Raji (cell line): ENCODE measurements around the gene EDRF1.

ENCODE experiments used
- POLR2A ChIP-seq: IDR thresholded peaks from 2 replicates; pipeline ENCODE4 v1.6.1; 2011; ENCODE audit warnings: low read depth, low read length, control low read depth; ENCODE audit not compliant: insufficient read depth

The EDRF1 gene, protein sequence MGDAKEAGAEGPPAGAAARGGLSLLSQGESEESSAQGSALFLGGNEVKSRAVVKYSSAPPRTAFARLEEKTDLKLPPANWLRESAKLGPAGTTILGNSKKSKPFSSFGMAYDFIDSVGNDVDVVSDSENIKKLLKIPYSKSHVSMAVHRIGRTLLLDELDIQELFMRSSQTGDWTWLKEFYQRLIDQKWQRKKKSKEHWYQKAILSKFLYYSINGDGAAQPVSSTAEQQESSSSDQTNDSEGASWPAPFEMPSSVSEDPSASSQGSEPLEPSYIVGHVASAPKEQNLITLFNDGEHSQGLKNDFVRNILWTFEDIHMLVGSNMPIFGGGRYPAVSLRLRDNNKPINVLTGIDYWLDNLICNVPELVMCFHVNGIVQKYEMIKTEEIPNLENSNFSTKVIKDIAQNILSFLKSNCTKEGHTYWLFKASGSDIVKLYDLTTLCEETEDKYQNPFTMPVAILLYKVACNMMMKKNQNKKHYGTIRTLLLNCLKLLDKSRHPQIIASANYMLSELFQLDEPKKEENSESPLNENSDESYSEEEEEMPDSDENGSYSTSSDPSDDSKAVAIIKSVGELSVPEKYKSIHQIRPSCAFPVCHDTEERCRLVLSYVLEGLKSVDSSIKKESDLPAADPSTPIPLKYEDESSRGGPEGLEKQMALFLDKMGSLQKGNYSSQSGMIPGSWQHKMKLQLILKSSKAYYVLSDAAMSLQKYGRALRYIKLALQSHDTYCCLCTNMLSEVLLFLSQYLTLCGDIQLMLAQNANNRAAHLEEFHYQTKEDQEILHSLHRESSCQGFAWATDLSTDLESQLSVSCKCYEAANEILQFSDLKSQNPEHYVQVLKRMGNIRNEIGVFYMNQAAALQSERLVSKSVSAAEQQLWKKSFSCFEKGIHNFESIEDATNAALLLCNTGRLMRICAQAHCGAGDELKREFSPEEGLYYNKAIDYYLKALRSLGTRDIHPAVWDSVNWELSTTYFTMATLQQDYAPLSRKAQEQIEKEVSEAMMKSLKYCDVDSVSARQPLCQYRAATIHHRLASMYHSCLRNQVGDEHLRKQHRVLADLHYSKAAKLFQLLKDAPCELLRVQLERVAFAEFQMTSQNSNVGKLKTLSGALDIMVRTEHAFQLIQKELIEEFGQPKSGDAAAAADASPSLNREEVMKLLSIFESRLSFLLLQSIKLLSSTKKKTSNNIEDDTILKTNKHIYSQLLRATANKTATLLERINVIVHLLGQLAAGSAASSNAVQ

DNA sequence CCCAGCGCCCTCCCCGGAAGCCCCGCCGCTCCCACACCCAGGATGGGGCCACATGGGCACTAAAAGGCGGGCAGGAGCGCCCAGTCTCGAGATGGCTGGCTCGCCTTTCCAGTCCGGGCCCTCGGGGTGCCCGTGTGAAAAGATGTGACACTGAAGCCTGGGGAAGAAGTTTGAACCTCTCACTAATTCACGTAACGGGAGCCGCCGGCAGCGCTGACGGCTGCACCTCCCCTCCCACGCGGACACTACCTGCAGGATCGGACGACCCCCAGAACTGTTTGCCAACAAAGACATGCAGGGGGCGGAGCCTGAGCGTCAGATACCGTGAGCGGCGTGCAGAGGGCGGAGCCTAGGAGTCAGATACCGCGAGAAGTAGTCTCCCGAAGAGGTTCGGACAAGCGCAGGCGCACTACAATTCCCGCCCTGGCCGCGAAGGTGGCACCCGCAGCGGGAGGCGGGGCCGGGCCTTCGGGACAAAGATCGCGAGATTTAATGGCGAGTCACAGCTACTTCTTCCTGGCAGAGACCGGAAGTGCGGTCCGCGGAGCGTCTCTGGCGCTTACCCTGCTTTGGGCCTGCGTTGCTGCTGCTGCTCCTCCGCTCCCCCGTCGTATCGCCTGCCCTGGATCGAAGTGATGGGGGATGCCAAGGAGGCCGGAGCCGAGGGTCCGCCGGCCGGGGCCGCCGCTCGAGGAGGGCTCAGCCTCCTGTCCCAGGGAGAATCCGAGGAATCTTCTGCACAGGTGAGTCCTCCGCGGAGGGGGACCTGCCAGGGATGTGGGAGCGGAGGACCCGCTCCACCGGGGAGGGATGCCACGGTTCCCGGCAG, at the start of gene EDRF1:
Gene EDRF1 (plus strand): TSS at position 537 of the 829 bp plus-strand sequence. CDS start 99 bp downstream, at position 636.
- peak; percentile 96 for TF ChIP-seq POLR2A

DNA sequence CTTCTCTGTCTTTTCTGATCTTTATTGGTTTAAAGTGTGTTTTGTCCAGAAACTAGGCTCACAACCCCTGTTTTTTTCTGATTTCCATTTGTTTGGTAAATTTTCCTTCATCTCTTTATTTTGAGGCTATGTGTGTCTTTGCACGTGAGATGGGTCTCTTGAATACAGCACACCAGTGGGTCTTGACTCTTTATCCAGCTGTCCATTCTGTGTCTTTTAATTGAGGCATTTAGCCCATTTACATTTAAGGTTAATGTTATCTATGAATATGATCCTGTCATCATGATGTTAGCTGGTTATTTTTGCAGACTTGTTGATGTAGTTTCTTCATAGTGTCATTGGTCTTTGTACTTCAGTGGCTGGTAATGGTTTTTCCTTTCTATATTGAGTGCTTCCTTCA, 46.6 kb upstream of the EDRF1 start:
- no peak for TF ChIP-seq POLR2A

DNA sequence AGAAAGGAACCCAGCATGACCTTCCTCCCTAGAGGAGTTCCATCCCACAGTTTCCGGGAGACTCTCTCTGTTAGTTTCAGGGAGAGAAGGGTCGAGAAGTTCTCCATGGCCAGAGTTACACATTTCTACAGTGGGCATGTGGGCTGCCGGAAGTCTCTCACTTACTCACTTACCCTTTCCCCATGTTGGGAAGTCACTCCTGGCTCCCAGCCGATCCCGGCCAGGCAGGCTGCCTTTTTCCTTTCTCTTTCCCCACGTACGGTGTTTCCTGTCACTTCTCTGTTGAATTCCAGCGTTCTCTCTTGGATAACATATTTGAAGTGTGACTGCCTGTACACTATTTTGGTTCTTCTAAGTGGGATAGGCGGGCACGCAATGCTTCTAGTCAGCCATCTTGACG, 40.1 kb upstream of the EDRF1 start:
- no peak for TF ChIP-seq POLR2A

DNA sequence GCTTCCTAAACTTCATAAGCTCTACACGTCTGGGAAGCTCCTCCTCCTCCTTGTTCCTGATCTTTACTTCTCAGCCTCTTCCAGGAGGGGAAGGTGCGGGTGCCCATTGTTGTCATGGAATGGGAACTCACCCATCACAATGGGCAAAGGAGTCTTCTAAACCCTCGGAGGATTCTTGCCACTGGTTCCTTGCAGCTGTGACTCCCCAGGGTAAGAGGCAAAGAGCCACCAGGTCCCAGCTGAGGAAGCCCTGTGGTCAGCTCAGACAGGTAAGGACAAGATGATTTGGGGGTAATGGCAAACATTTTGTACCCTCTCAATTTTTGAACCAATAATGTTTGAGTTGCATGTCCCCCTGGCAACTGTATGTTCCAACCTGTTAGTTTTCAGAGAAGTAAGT, 36.4 kb upstream of the EDRF1 start, which contains the start of gene TEX36:
Gene TEX36 (minus strand): TSS at position 101 of the 400 bp plus-strand sequence. CDS start 174 bp downstream, outside the sequence.
- no peak for TF ChIP-seq POLR2A

DNA sequence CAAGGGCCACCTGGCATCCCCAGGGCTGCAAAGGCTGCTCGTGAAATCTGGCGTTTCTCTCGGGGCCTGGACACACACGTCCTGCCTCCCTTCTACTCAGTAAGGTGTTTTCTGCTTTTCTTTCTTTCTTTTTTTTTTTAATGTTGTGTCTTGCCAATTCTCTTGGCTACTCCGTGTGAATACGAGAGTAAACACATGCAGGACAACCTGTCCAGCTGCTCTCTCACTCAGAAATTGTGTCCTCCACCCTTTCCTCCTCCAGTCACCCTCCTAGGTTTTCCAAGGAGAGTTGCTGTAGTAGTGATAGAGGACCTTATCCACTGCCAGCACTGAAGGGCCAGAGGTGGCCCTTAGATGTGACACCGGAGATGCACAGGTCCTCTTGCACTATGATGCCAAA, 35.7 kb upstream of the EDRF1 start:
- TF ChIP-seq POLR2A: no peak

DNA sequence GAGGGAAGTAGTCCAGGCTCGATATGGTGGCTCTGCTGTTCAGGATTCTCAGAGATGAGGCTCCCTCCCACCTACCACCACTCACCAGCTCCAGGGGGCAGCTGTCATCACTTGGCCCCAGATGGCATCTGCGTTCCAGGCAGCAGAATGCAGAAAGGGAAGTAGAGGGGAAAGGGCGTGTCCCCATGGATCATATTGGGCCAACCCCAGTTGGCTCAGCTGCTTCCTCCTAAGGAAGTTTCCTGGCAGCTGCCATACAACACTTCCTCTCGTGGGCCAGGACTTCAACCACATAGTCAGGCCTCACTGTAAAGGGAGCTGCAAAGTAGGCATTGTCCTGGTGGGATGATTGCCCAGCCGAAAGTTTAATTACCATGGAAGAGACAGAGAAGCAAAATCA, 34.9 kb upstream of the EDRF1 start:
- no peak for TF ChIP-seq POLR2A

DNA sequence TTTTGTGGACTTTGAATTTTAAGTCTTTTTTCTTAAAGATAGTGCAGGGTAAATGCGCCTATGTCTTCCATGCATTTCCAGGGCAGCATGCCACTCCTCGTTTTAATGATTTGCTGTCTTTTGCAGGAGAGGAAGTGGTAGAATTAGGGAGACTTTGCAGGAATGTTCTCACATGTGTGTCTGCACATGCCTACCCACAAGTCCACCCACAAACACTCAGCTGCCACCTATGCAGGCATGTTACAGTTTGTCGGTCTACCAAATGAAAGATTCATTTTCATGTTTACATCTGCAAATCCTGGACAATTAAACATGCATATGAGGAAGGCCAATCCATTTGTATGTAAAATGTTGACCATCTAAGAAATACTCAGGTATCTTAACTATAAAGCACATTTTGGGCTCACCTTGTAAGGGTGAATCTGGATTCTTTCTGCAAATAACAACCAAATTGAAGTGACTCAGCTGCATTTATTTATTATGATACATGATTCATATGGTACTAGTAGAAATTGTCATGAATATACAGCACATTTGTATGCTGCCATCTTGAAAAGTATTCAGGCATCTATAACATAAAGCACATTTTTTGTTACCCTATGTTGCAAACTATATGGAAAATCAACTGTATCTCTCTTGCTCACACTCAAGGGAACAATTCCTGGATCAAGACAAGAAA, 31.9 kb upstream of the EDRF1 start:
- no peak for TF ChIP-seq POLR2A

DNA sequence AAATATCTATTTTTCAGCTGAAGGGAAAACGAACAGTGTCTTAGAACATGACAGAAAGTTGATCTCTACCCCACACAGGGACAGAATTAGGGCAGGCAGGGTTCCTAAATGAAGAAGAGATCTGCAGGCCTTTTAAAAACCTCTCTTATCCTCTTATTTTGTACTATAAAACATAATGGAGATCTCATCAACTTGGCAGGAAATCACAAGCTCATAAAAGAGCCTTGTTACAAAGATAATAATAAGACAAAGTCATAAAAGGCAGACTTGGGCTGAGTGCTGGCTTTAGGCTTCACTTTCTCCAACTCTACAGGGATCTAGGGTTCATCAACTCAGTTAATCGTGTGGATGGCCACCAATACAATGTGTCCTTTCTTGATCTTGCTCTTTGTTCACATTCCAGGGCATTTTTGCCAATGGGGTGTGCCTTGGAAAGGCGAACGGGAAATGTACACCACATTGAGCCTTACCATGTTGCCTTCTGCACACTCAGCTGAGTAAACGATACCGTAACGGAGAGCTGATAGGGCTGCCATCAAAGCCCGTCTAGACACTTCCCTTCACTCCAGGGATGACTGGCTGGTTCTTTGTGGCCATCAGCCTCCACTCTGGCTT, 29.4 kb upstream of the EDRF1 start:
- TF ChIP-seq POLR2A: no peak

DNA sequence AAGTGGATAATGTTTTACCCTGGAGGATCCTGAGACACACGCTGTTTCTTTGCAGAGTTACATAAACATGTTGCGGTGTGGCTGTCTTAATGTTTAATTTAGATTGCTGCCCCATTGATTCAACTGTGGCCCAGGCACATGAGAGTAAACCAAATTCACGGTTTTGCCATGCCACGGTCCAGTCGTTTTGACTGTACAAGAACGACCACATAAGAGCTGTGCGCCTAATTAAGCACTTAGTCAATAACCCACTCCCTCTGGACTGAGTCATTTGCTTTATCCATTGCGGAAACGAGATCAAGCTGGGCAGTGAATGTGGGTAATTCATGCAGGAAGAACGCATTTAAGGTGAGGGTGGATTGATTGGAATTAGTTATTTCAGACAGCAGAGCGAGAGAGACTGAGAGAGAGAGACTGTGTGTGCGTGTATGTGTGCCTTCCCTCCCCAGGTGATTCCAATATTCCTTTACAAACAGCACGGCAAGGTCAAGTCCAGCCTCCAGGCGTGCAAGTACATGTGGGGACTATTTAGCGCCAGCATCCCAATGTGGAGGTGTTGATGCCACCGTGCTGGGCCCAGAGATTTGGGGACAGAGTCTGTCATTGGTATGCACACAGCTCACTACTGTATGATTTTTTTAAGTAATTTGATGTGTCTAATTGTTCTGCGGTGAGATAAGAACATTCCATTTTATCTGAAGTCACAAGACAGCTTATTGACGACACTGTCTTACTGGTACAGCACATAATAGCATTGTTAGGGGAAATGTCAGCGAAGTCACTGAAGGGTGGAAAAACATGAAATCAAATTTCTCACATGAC, 28.1 kb upstream of the EDRF1 start:
- TF ChIP-seq POLR2A: no peak

DNA sequence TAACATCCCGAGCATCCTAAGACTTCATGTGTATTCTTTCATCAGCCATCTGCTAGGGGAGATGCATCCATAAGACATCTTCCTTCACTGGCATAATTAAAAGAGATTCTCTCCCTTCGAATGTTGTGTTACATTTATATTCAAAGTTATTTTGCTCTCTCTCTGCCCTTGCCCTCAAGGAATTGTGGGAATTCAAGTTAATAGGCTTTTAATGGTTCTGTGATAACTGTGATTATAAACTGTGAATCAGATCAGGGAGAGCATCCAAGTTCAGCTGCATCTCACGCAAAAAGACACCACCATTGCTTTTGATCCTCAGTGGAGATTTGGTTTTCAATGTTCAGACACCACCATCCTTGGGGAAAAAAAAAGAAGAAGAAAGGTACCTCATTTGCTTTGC, 27.3 kb upstream of the EDRF1 start:
- no peak for TF ChIP-seq POLR2A

DNA sequence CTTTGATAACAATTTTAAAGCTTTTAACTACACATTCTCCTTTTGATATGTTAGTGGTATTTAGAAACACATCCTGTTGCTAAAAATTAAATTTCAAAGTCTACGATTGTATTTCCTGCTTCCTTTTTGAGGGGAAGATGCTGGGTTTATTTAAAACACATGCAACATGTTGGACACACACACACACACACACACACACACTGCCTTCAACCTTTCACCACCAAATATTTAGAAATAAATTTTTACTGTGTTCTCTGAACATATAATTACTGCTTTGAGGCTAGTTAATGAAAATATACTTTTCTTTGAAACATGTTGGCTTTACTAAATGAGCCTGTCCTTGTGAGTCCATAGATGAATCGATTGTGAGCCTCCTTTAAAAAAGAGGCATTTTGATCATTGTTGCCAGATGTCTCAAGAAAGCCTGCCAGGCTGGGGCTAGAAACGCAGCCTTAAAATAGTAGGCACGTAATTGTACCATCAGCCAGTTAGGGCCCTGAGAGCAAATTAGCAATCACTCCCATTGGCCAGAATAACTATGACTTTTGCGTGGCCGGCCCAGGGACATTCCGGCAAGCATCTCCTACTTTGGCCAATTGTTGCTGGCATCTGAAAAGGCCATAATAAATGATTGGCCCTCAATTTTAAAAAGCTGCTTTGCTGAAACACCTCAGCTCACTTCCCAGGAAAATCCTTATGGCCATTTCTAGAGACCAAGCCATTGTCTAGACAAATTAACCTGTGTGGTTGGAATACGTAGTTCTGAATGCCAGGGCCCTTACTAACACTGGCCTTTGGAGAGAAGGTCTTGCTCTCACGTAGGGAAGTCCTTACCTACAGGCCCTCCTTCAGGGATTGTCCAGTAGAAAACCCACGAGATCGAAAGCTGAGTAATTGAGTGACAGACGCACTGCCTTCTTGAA, 26.6 kb upstream of the EDRF1 start:
- no peak for TF ChIP-seq POLR2A

DNA sequence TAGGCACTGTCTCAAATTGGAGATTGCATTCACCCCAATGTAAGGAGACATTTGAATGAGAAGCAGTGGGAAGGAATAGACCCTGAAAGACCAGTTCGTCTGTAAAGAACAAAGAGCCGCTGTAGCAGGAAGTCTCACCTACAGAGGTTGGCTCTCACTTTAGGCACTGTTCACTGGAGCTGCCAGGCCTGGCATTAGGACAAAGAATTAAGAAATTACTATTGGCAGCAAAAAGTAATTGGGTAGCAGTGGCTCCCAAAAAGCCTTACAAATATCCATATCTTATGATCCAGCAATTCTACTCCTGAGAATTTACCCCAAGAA, 26.0 kb upstream of the EDRF1 start:
- TF ChIP-seq POLR2A: no peak

DNA sequence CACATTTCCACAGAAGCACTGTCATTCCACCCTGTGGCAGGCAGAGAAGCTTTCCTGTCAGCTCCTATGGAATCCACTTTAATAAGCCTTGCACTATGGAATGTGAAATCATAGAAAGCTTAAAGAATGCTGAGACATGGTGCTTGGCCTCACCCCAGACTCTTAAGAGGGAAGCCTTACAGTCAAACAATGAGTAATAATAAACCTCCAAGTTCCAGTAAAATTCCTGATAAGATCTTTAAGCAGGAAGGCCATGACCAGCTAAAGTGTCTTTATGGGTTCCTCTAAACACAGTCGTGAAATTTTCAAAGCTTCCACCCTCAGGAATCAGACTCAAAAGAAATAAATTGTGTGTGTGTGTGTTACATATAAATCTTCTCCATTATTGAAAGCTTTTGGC, 24.6 kb upstream of the EDRF1 start:
- TF ChIP-seq POLR2A: no peak
